ENCODE measurements around the gene ELOVL6. TPM values are rescaled to one million over a fixed set of nuclear protein-coding genes. Genes with fewer than 3 reads are reported as not detected.

ELOVL6 gene
- total and polyA plus RNA-seq, 7 donors, result 1.2 to 43.6 (median 4.7) TPM

DNA sequence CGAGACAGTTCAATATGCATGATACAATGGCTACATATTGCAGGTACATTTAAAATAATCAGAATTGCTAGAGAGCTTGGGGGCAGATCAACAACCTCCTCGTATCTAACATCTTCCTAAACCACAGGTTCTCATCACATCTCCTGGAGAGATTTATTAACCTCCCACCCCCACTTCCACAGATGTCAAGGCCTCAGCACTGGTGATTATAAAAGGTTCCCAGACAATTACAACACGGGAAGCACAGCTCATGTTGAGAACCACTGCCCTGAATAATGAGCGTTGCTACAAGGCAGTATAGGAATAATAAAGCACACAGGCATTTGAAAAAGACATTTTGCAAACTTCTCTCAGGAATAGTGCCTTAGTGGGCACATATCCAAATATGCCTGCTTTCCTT lies 42.8 kb downstream of the ELOVL6 start:
- H3K9me3 ChIP-seq, result peaks cover 0 to 1% (median 0%) of the 10 kb centered on the region in 4 donors
- 69 to 74% methylated on average over 4 of the region's 4 CpGs for WGBS, 2 donors
- TF ChIP-seq, protein P1, sequence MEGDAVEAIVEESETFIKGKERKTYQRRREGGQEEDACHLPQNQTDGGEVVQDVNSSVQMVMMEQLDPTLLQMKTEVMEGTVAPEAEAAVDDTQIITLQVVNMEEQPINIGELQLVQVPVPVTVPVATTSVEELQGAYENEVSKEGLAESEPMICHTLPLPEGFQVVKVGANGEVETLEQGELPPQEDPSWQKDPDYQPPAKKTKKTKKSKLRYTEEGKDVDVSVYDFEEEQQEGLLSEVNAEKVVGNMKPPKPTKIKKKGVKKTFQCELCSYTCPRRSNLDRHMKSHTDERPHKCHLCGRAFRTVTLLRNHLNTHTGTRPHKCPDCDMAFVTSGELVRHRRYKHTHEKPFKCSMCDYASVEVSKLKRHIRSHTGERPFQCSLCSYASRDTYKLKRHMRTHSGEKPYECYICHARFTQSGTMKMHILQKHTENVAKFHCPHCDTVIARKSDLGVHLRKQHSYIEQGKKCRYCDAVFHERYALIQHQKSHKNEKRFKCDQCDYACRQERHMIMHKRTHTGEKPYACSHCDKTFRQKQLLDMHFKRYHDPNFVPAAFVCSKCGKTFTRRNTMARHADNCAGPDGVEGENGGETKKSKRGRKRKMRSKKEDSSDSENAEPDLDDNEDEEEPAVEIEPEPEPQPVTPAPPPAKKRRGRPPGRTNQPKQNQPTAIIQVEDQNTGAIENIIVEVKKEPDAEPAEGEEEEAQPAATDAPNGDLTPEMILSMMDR (IDR thresholded peaks at IDR 0.05), result no peak
- TF ChIP-seq POLR2A (IDR thresholded peaks at IDR 0.05) (no peak), POLR2AphosphoS5 (IDR thresholded peaks at IDR 0.05) (no peak)
- H3K27me3 ChIP-seq, result no peaks in the 10 kb centered on the region
- H3K4me3 ChIP-seq, result no peak overlapping the region
- intact Hi-C loops (cut with DNase I), result no loop called here
- H3K27ac ChIP-seq, result no peak overlapping the region
- no peak for DNase-seq
- no peaks in the 10 kb centered on the region for H3K4me1 ChIP-seq
- no peaks in the 10 kb centered on the region for H3K36me3 ChIP-seq

DNA sequence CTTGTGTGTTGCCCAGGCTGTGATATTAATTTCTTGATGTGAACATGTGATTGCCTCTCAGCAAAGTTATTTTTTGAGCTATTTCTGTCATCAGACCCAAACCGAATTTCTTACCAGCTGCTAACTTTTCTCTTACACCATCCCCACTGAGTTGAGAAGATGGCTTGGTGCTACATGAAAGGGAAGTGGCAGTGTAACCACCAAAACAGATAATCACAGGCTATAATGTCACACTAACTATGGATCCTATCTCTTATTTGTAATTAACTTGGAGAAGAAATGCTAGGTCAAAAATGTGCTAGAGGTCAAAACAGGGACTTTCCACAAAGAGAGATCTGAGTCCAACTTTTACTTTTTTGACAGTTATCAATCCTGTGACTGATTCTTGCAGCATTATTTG lies 43.8 kb downstream of the ELOVL6 start:
- H3K27me3 ChIP-seq, result no peaks in the 10 kb centered on the region
- 61 to 93% methylated on average over 1 of the region's 1 CpG for WGBS, 2 donors
- intact Hi-C loops (cut with DNase I), result no loop called here
- DNase-seq, result no peak
- H3K4me1 ChIP-seq, result no peaks in the 10 kb centered on the region
- H3K27ac ChIP-seq, result no peak overlapping the region
- peaks cover 0 to 1% (median 0%) of the 10 kb centered on the region in 4 donors for H3K9me3 ChIP-seq
- no peaks in the 10 kb centered on the region for H3K36me3 ChIP-seq
- TF ChIP-seq EP300 (IDR thresholded peaks at IDR 0.05), result no peak
- no peak overlapping the region for H3K4me3 ChIP-seq

DNA sequence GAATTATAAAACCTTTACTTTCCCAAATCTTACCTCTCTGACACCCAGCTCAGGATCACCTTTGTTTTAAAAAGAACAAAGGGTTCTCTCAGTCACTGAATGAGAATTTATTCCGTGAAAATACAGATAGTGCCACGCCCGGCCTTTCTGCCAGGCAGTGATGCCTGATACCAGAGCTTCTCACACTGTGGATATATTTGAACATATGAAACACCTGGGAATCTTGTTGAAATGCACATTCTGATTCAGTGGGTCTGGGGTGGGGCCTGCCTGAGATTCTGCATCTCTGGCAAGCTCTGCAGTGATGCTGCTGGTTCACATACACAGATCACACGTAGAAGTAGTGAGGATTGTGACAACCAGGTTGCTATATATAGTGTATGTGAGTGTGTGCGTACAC lies 46.0 kb downstream of the ELOVL6 start:
- H3K4me1 ChIP-seq, result no peaks in the 10 kb centered on the region
- 78 to 91% methylated on average over 5 of the region's 5 CpGs for WGBS, 2 donors
- no peaks in the 10 kb centered on the region for H3K36me3 ChIP-seq
- intact Hi-C loops (cut with DNase I), result no loop called here
- DNase-seq, result no peak
- H3K27ac ChIP-seq, result no peak overlapping the region
- peaks cover 0 to 1% (median 0%) of the 10 kb centered on the region in 4 donors for H3K9me3 ChIP-seq
- TF ChIP-seq, protein P1 (IDR thresholded peaks at IDR 0.05), result no peak
- TF ChIP-seq POLR2A (IDR thresholded peaks at IDR 0.05) (no peak), EP300 (IDR thresholded peaks at IDR 0.05) (no peak), POLR2AphosphoS5 (IDR thresholded peaks at IDR 0.05) (no peak)
- H3K27me3 ChIP-seq, result no peaks in the 10 kb centered on the region
- no peak overlapping the region for H3K4me3 ChIP-seq

GRCh38 chr4:110149089-110149488 lies 49.3 kb downstream of the ELOVL6 start:
- intact Hi-C loops (cut with DNase I), result no loop called here
- Histone ChIP-seq H3K27me3 (no peaks in the 10 kb centered on the region), H3K4me3 (no peak overlapping the region), H3K27ac (no peak overlapping the region), H3K9me3 (peaks cover 0 to 1% (median 0%) of the 10 kb centered on the region in 4 donors), H3K4me1 (no peaks in the 10 kb centered on the region), H3K36me3 (no peaks in the 10 kb centered on the region)
- WGBS, 2 donors, result 79 to 93% methylated on average over 7 of the region's 7 CpGs
- no peak for DNase-seq
- TF ChIP-seq EP300 (IDR thresholded peaks at IDR 0.05) (no peak), POLR2AphosphoS5 (IDR thresholded peaks at IDR 0.05) (no peak), POLR2A (IDR thresholded peaks at IDR 0.05) (no peak)
- TF ChIP-seq, protein P1 (IDR thresholded peaks at IDR 0.05), result no peak

- Histone ChIP-seq H3K4me3 (no peak overlapping the region), H3K4me1 (no peaks in the 10 kb centered on the region), H3K36me3 (no peaks in the 10 kb centered on the region), H3K9me3 (no peaks in the 10 kb centered on the region), H3K27me3 (no peaks in the 10 kb centered on the region), H3K27ac (no peak overlapping the region)
- intact Hi-C loops (cut with DNase I), result no loop called here
- DNase-seq, result no peak
- TF ChIP-seq EP300 (IDR thresholded peaks at IDR 0.05), result no peak
- TF ChIP-seq, protein P1 (IDR thresholded peaks at IDR 0.05), result no peak
- no peak for TF ChIP-seq POLR2AphosphoS5 (IDR thresholded peaks at IDR 0.05)
- TF ChIP-seq POLR2A (IDR thresholded peaks at IDR 0.05), result no peak
Observed at GRCh38 chr4:110142461-110142860, 56.0 kb downstream of the ELOVL6 start.
